GM21786 (cell line): Measurements from ENCODE around the gene MTMR3.
A peak's percentile ranks its signal among the peaks of the same experiment; 100 is the strongest.

Source experiments
- ATAC-seq: cut with Tn5 transposase; IDR thresholded peaks from one replicate; pipeline ENCODE4 v1.9.1; 2021; ENCODE audit not compliant: unreplicated experiment

Gene MTMR3

GRCh38 chr22:29867851-29868250 is 15.1 kb upstream of the MTMR3 start:
- no peak for ATAC-seq

GRCh38 chr22:29870574-29870973 is 12.4 kb upstream of the MTMR3 start:
- ATAC-seq, result no peak

- ATAC-seq, result no peak
Measured at GRCh38 chr22:29871684-29872083, 11.3 kb upstream of the MTMR3 start.

- no peak for ATAC-seq
Measured at GRCh38 chr22:29872144-29872893, 10.7 kb upstream of the MTMR3 start.

- no peak for ATAC-seq
Measured at GRCh38 chr22:29872989-29873388, 10.0 kb upstream of the MTMR3 start.

DNA sequence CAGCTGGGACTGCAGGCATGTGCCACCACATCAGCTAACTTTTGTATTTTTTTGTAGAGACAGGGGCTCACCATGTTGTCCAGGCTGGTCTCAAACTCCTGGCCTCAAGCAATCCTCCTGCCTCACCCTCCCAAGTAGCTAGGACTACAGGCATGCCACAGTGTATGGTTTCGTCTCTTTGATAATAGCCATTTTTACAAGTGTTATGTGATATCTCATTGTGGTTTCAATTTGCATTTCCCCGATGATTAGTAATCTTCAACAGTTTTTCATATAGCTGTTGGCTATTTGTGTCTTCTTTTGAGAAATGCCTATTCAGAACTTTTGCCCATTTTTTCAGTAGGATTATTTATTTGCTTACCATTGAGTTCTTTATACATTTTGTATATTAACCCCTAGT is 9.0 kb upstream of the MTMR3 start:
- ATAC-seq, result no peak

DNA sequence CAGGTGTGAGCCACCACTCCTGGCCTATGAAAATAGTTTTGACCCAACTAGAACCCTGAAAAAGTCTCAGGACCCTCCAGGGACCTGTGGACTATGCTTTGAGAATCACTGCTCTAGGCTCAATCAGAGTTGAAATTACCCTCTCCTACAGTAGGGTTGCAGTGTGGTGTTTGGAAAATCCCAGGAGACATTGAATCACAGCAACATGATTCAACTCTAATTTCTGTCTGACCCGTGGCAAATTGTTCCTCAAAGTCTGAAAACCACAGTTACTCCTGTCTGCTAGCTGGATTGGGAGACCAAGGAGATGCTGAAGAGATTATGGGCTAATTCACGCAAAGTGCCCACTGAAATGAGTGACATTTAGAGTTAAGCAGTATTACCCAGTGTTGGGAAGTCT is 5.4 kb upstream of the MTMR3 start:
- ATAC-seq, result no peak

DNA sequence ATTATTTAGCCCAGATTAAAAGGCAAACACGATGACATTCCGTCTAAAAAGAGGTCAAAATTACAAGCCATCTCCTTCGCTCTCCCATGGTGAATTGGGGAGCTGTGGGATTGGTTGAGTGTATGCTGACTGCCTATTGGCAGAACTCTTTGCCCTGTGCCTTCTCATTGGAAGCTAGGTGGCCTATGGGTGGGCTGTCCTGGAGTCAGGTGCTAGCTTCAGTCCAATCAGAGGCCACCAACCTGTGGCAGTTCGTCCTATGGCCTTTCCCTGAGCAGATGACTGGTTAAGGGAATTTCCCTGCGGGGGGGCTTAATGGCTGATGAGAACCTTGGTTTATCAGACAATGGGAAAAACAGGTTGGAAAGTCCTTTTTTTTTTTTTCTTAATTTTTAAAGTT is 3.2 kb upstream of the MTMR3 start:
- ATAC-seq, result no peak

GRCh38 chr22:29882716-29883044 is 294 bp upstream of the MTMR3 start:
- peak; percentile 58 for ATAC-seq

- no peak for ATAC-seq
Measured at GRCh38 chr22:29883775-29884097, 762 bp downstream of the MTMR3 start.

DNA sequence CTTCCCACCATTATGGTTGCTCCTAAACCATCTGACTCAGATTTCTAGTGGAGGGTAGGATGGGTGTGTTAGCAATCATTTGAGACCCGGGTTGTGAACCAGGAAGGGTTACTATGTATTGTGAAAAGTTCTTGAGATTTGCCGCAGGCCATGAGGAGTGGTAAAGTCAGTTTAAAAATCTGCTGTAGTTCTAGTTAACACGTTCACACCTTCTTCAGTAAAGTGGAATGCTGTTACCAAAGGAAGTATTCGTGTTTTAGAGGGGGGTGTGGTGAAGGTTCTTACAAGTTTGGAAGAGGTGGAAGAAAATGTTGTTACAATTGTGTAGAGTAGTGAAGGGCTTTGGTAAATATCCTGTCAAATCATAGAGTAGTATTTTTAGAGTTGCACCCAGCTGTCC is 2.6 kb downstream of the MTMR3 start:
- no peak for ATAC-seq

DNA sequence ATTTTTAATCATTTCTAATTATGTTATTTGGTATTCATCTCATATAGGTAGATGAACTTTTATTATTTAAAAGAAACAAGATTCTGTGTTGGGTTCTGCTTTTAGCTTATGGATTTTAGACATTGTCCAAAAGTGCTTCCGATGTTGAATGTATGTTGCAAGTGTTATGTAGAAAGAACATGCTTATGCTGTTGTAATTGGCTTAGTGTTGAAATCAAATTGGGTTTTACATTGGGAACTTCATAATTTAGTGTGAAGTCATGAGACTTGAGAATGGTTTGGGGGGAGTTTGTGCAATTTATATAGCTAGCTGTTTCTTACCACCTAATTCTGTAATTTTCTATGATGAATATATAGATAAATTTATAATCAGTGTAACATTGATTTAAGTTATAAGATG is 3.6 kb downstream of the MTMR3 start:
- no peak for ATAC-seq

- no peak for ATAC-seq
Measured at GRCh38 chr22:29887358-29887757, 4.4 kb downstream of the MTMR3 start.

DNA sequence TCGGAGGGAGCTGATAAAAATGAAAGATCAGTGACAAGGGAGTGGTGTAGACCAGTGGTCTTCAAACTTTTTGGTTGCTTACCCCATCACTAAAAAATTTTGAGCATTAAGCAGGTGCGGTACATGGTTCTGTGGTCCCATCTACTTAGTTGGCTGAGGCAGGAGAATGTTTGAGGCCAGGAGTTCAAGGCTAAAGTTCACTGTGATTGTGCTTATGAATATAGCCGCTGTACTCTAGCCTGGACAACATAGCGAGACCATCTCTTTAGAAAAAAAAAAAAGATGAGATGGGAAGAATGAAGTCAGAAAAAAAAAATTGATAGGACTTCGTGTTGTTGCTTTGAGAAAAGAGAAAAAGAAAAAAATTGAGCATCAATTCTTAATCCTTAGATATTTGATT is 7.8 kb downstream of the MTMR3 start:
- ATAC-seq, result no peak

DNA sequence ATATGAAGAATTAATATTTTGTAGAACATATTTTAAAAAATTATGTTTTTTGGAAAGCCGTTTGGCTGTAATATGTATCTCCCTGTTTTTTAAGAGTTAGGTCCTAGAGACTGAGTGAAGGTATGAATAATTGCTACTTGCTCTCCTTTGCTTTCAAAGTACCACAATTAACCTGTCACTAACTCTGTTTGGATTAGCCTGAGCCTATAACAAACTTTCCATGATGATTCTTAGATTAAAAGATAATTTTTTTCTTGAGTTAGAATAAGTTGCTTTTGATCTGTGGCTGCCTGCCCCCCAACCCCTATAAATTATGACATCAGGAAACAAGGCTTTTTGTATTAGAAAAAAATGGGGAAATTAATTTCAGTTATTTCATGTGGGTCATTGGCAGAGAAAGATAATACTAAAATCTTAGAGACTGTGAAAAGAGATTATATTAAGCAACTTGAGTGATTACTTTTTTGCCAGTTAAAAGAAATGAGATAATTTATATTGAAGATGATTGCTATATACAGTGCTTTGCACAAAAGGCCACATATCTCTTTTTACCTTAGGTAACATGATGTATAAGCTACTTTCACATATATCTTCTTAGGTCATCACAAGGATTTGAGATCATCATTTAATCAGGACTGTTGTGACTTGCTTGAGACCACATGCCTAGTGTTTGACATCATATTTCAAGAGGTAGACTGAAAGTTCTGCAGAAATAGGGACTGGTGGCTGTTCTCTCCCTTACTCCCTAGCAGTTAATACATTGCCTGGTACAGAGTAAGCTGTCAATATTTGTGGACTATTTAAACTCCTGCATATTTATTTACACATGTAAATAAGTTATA is 9.6 kb downstream of the MTMR3 start:
- no peak for ATAC-seq

- no peak for ATAC-seq
Measured at GRCh38 chr22:29901354-29901753, 18.4 kb downstream of the MTMR3 start.

DNA sequence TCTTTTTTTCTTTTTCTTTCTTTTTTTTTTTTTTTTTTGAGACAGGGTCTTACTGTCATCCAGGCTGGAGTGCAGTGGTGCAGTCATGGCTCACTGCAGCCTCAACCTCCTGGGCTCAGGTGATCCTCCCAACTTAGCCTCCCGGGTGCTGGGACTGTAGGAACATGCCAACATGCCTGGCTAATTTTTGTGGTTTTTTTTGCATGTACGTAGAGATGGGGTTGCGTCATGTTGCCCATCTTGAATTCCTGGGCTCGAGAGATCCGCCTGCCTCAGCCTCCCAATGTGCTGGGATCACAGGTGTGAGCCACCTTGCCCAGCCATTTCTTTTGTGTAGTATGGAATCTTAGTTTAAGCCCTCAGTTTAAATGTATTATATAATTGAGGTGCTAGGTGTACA is 20.4 kb downstream of the MTMR3 start:
- no peak for ATAC-seq

GRCh38 chr22:29904020-29904419 is 21.0 kb downstream of the MTMR3 start:
- no peak for ATAC-seq

- no peak for ATAC-seq
Measured at GRCh38 chr22:29907753-29908515, 25.0 kb downstream of the MTMR3 start.

DNA sequence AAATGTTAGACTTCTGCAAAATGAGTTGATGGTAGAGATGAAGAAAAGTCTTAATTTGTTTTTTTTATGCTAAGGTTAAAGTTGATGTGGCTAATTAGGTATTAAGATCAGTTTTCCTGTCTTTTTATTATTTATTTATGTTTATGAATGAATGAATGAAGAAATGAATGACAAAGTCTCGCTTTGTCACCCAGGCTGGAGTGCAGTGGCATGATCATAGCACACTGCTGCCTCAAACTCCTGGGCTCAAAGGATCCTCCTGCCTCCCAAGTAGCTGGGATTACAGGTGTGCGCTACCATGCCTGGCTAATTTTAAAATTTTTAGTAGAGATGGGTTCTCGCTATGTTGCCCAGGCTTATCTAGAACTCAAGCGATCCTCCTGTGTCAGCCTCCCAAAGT is 29.2 kb downstream of the MTMR3 start:
- no peak for ATAC-seq

DNA sequence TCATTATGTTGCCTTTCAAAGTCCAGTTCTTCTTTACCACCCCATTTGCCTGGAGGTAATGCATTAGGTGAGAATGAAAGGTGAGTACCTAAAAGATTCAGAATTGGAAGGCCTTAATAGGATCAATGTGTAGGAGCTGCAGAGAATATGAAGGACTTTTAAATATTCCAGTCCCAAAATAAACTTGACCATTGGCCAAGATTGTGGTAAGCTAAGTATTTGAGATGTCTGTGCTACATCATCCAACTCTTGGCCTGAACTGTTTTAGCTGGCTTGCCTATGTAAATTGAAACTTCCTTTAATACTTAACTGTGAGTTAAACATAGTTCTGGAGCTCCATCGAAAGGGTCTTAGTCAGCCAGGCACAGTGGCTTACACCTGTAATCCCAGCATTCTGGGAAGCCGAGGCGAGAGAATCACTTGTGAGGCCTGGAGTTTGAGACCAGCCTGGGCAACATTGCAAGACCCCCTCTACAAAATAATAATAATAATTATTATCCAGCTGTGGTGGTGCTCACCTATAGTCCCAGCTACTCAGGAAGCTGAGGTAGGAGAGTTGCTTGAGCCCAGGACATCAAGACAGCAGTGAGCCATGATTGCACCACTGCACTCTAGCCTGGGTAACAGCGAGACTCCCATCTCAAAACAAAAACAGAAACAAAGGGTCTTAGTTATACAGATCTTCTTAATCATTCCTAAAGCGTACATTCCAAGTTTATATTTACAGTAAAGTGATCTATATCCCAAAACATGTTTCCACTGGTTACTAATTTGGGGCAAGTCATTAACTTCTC is 29.8 kb downstream of the MTMR3 start:
- ATAC-seq, result no peak
